SJSA1 (cell line): Measurements from ENCODE around the gene GID8. TPM values are rescaled to one million over a fixed set of nuclear protein-coding genes. Genes with fewer than 3 reads are reported as not detected.

Experiments
- DNase-seq, 2 experiments: peaks; one replicate each; pipeline ENCODE4 v3.0.0-alpha.2; 2015 to 2020; ENCODE audit warnings: low spot score in 2 of 2, low read depth in 1 of 2
- H3K27ac ChIP-seq: fragments of 250-450 bp; sonication (Bioruptor Pico); 2 replicates; pipeline ENCODE4 v1.5.1; 2020; ENCODE audit warnings: mild to moderate bottlenecking, moderate library complexity
- H3K27me3 ChIP-seq: fragments of 250-450 bp; sonication (Bioruptor Pico); replicated peaks from 2 replicates; pipeline ENCODE4 v1.5.1; 2020; ENCODE audit warnings: mild to moderate bottlenecking, moderate library complexity
- H3K36me3 ChIP-seq: fragments of 250-450 bp; sonication (Bioruptor Pico); 2 replicates; pipeline ENCODE4 v1.5.1; 2020; ENCODE audit warnings: mild to moderate bottlenecking
- H3K4me1 ChIP-seq: fragments of 250-450 bp; sonication (Bioruptor Pico); replicated peaks from 2 replicates; pipeline ENCODE4 v1.6.1; 2021; ENCODE audit warnings: mild to moderate bottlenecking
- H3K4me3 ChIP-seq: fragments of 250-450 bp; sonication (Bioruptor Pico); 2 replicates; pipeline ENCODE4 v1.5.1; 2020; ENCODE audit warnings: mild to moderate bottlenecking
- H3K9me3 ChIP-seq: fragments of 250-450 bp; sonication (Bioruptor Pico); replicated peaks from 2 replicates; pipeline ENCODE4 v1.5.1; 2020; ENCODE audit warnings: mild to moderate bottlenecking
- total RNA-seq: library from RNA; depleted of rRNA; stranded (reverse); fragments of >200 nt; shearing (Covaris generic); gene quantifications from 2 replicates; pipeline ENCODE4 v1.2.3, GENCODE V29; 2014

The GID8 gene
- total RNA-seq, 1 experiment from 2014 or later = 20.7 TPM

- H3K4me3 ChIP-seq = no peak overlapping the region
- no peak overlapping the region for H3K27ac ChIP-seq
- H3K4me1 ChIP-seq = peaks cover 45% of the 10 kb centered on the region
- H3K36me3 ChIP-seq = peaks cover 48% of the 10 kb centered on the region
- no peak for DNase-seq
- H3K27me3 ChIP-seq = no peaks in the 10 kb centered on the region
- no peaks in the 10 kb centered on the region for H3K9me3 ChIP-seq
Measured at GRCh38 chr20:62931464-62931863, 6.5 kb upstream of the GID8 start.

- Histone ChIP-seq H3K4me3 (no peak overlapping the region), H3K27ac (no peak overlapping the region), H3K36me3 (peaks cover 42% of the 10 kb centered on the region), H3K9me3 (no peaks in the 10 kb centered on the region), H3K4me1 (peaks cover 26% of the 10 kb centered on the region), H3K27me3 (no peaks in the 10 kb centered on the region)
- no peak for DNase-seq
Measured at GRCh38 chr20:62933966-62934365, 4.0 kb upstream of the GID8 start.

- Histone ChIP-seq H3K27ac (no peak overlapping the region), H3K4me3 (no peak overlapping the region), H3K4me1 (peaks cover 20% of the 10 kb centered on the region), H3K36me3 (peaks cover 42% of the 10 kb centered on the region), H3K9me3 (no peaks in the 10 kb centered on the region), H3K27me3 (no peaks in the 10 kb centered on the region)
- DNase-seq = no peak
Measured at GRCh38 chr20:62935204-62935967, 2.6 kb upstream of the GID8 start.

- H3K27me3 ChIP-seq = no peaks in the 10 kb centered on the region
Measured at GRCh38 chr20:62935968-62936585, 1.9 kb upstream of the GID8 start.

GRCh38 chr20:62937268-62938104, 461 bp upstream of the GID8 start:
- peak; percentile 96 to 97 for DNase-seq
- H3K9me3 ChIP-seq = no peaks in the 10 kb centered on the region
- H3K4me3 ChIP-seq = peak overlapping the region; percentile 83
- peaks cover 59% of the 10 kb centered on the region for H3K36me3 ChIP-seq
- H3K27me3 ChIP-seq = no peaks in the 10 kb centered on the region
- H3K27ac ChIP-seq = peak overlapping the region; percentile 83
- H3K4me1 ChIP-seq = peaks cover 14% of the 10 kb centered on the region; the same call in 1 of the 2 replicates

More at GRCh38 chr20:62935968-62936585, 1.9 kb upstream of the GID8 start:
- no peak overlapping the region for H3K27ac ChIP-seq
- peak overlapping the region; percentile 83 for H3K4me3 ChIP-seq
- peaks cover 14% of the 10 kb centered on the region; the same call in 1 of the 2 replicates for H3K4me1 ChIP-seq
- H3K9me3 ChIP-seq = no peaks in the 10 kb centered on the region
- H3K36me3 ChIP-seq = peaks cover 47% of the 10 kb centered on the region
- DNase-seq = no peak

GRCh38 chr20:62940875-62941274, 2.9 kb downstream of the GID8 start:
- H3K4me1 ChIP-seq = peaks cover 12% of the 10 kb centered on the region; the same call in 1 of the 2 replicates
- no peak for DNase-seq
- no peak overlapping the region for H3K27ac ChIP-seq
- H3K36me3 ChIP-seq = peaks cover 60% of the 10 kb centered on the region
- H3K9me3 ChIP-seq = no peaks in the 10 kb centered on the region
- H3K4me3 ChIP-seq = no peak overlapping the region
- H3K27me3 ChIP-seq = no peaks in the 10 kb centered on the region

GRCh38 chr20:62941792-62942191, 3.8 kb downstream of the GID8 start:
- 0 out of 2 replicates have a peak, but pooled peaks cover 4% of the 10 kb centered on the region for H3K4me1 ChIP-seq
- no peak overlapping the region for H3K27ac ChIP-seq
- H3K36me3 ChIP-seq = peaks cover 65% of the 10 kb centered on the region
- no peak overlapping the region for H3K4me3 ChIP-seq
- H3K9me3 ChIP-seq = no peaks in the 10 kb centered on the region
- H3K27me3 ChIP-seq = no peaks in the 10 kb centered on the region
- DNase-seq = no peak

GRCh38 chr20:62942456-62942855, 4.5 kb downstream of the GID8 start:
- Histone ChIP-seq H3K36me3 (peaks cover 68% of the 10 kb centered on the region), H3K4me3 (no peak overlapping the region)

GRCh38 chr20:62943396-62943795, 5.4 kb downstream of the GID8 start:
- Histone ChIP-seq H3K4me1 (0 out of 2 replicates have a peak, but pooled peaks cover 4% of the 10 kb centered on the region), H3K4me3 (no peak overlapping the region), H3K9me3 (no peaks in the 10 kb centered on the region), H3K27ac (no peak overlapping the region), H3K36me3 (peaks cover 75% of the 10 kb centered on the region), H3K27me3 (no peaks in the 10 kb centered on the region)
- peak in 1 of 2 experiments; percentile 41 for DNase-seq

More at GRCh38 chr20:62942456-62942855, 4.5 kb downstream of the GID8 start:
- Histone ChIP-seq H3K9me3 (no peaks in the 10 kb centered on the region), H3K27me3 (no peaks in the 10 kb centered on the region), H3K27ac (no peak overlapping the region), H3K4me1 (0 out of 2 replicates have a peak, but pooled peaks cover 4% of the 10 kb centered on the region)
- DNase-seq = no peak

GRCh38 chr20:62944184-62944583, 6.2 kb downstream of the GID8 start:
- Histone ChIP-seq H3K9me3 (peaks cover 3% of the 10 kb centered on the region; the same call in 1 of the 2 replicates), H3K36me3 (peaks cover 82% of the 10 kb centered on the region), H3K4me3 (no peak overlapping the region), H3K27ac (no peak overlapping the region), H3K27me3 (no peaks in the 10 kb centered on the region), H3K4me1 (no peaks in the 10 kb centered on the region)
- no peak for DNase-seq

GRCh38 chr20:62944746-62945145, 6.8 kb downstream of the GID8 start:
- no peak for DNase-seq
- H3K4me1 ChIP-seq = no peaks in the 10 kb centered on the region
- peaks cover 86% of the 10 kb centered on the region for H3K36me3 ChIP-seq

GRCh38 chr20:62945771-62946339, 7.9 kb downstream of the GID8 start:
- Histone ChIP-seq H3K27me3 (no peaks in the 10 kb centered on the region), H3K9me3 (peaks cover 4% of the 10 kb centered on the region; the same call in 1 of the 2 replicates), H3K27ac (no peak overlapping the region), H3K36me3 (peaks cover 92% of the 10 kb centered on the region), H3K4me1 (no peaks in the 10 kb centered on the region), H3K4me3 (no peak overlapping the region)
- DNase-seq = no peak

More at GRCh38 chr20:62944746-62945145, 6.8 kb downstream of the GID8 start:
- Histone ChIP-seq H3K27ac (no peak overlapping the region), H3K27me3 (no peaks in the 10 kb centered on the region), H3K9me3 (peaks cover 4% of the 10 kb centered on the region; the same call in 1 of the 2 replicates), H3K4me3 (no peak overlapping the region)

GRCh38 chr20:62946918-62947317, 9.0 kb downstream of the GID8 start:
- H3K4me1 ChIP-seq = no peaks in the 10 kb centered on the region
- no peak for DNase-seq
- peaks cover 4% of the 10 kb centered on the region; the same call in 1 of the 2 replicates for H3K9me3 ChIP-seq
- H3K27ac ChIP-seq = no peak overlapping the region
- H3K36me3 ChIP-seq = peaks cover 81% of the 10 kb centered on the region
- no peaks in the 10 kb centered on the region for H3K27me3 ChIP-seq
- H3K4me3 ChIP-seq = no peak overlapping the region
